Loucy (cell line): ENCODE results near the gene SLC9A8.

Experiments
- CTCF ChIP-seq: fragments of 200-600 bp; sonication (generic); conservative IDR thresholded peaks from 2 replicates; pipeline ENCODE4 v1.5.1; 2014; ENCODE audit warnings: mild to moderate bottlenecking, antibody characterized with exemption, low read length
- EZH2phosphoT487 ChIP-seq: fragments of 200-600 bp; IDR thresholded peaks from 2 replicates; pipeline ENCODE4 v1.6.1; 2018; ENCODE audit warnings: antibody characterized with exemption, mild to moderate bottlenecking, moderate library complexity, borderline replicate concordance

- no peak for TF ChIP-seq EZH2phosphoT487
- no peak for TF ChIP-seq CTCF
Measured at GRCh38 chr20:49853640-49854039, 41.0 kb downstream of the SLC9A8 start.
